BE2C (cell line): ENCODE results near the gene FRK.
"Not testable (repeated sequence)": the region's sequence is repeated elsewhere in the genome, so short reads cannot be mapped to it uniquely, and the experiment has no call there.

Experiments
- DNase-seq: peaks from one replicate; pipeline ENCODE4 v3.0.0-alpha.2; 2020
- H3K27me3 ChIP-seq: fragments of 250-450 bp; sonication (Bioruptor Pico); 2 replicates; pipeline ENCODE4 v1.5.1; 2020; ENCODE audit warnings: mild to moderate bottlenecking
- H3K36me3 ChIP-seq: fragments of 250-450 bp; sonication (Bioruptor Pico); 2 replicates; pipeline ENCODE4 v1.5.1; 2020; ENCODE audit warnings: mild to moderate bottlenecking
- H3K4me1 ChIP-seq: fragments of 250-450 bp; sonication (Bioruptor Pico); 2 replicates; pipeline ENCODE4 v1.5.1; 2020
- H3K4me3 ChIP-seq: 2 replicates; pipeline ENCODE4 v1.5.1; 2011; ENCODE audit warnings: low read depth, low read length
- H3K9me3 ChIP-seq: fragments of 250-450 bp; sonication (Bioruptor Pico); 2 replicates; pipeline ENCODE4 v1.5.1; 2020
- TF ChIP-seq, protein P1 (sequence below): IDR thresholded peaks from 2 replicates; pipeline ENCODE4 v1.5.1; 2012; ENCODE audit warnings: mild to moderate bottlenecking, low read depth, low read length

Gene FRK

DNA sequence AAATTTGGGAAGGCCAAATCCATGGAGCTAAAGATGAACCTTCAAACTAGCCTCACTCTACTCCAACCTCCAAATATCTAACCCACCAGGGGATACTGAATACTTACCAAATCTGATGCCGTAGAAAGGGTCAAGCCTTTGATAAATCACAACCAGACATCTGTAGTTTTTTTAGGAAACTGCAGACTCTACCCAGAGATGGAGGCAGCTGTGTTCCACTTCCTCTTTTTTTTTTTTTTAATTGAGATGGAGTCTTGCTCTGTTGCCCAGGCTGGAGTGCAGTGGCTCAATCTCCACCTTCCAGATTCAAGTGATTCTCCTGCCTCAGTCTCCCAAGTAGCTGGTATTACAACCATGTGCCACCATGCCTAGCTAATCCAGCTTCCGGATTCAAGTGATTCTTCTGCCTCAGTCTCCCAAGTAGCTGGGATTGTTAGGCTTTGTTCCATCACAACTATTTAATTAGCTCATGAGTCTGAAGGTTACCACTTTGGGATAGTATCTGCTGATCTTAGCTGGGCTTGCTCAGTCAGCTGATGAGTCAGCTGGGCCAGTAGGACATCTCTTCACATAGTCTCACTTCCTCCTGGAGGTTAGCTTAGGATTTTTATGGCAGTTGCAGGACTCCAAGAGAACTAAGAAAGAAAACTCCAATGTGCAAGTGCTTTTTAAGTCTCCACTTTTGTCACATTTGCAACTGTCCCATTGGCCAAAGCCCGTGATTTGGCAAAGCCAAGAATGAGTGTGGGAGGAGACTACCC lies 13.3 kb downstream of the FRK start:
- no peaks in the 10 kb centered on the region for H3K36me3 ChIP-seq
- TF ChIP-seq, protein P1, sequence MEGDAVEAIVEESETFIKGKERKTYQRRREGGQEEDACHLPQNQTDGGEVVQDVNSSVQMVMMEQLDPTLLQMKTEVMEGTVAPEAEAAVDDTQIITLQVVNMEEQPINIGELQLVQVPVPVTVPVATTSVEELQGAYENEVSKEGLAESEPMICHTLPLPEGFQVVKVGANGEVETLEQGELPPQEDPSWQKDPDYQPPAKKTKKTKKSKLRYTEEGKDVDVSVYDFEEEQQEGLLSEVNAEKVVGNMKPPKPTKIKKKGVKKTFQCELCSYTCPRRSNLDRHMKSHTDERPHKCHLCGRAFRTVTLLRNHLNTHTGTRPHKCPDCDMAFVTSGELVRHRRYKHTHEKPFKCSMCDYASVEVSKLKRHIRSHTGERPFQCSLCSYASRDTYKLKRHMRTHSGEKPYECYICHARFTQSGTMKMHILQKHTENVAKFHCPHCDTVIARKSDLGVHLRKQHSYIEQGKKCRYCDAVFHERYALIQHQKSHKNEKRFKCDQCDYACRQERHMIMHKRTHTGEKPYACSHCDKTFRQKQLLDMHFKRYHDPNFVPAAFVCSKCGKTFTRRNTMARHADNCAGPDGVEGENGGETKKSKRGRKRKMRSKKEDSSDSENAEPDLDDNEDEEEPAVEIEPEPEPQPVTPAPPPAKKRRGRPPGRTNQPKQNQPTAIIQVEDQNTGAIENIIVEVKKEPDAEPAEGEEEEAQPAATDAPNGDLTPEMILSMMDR = no peak
- H3K4me3 ChIP-seq = no peak overlapping the region
- DNase-seq = no peak
- H3K9me3 ChIP-seq = no peaks in the 10 kb centered on the region
- H3K27me3 ChIP-seq = no peaks in the 10 kb centered on the region
- no peaks in the 10 kb centered on the region for H3K4me1 ChIP-seq

DNA sequence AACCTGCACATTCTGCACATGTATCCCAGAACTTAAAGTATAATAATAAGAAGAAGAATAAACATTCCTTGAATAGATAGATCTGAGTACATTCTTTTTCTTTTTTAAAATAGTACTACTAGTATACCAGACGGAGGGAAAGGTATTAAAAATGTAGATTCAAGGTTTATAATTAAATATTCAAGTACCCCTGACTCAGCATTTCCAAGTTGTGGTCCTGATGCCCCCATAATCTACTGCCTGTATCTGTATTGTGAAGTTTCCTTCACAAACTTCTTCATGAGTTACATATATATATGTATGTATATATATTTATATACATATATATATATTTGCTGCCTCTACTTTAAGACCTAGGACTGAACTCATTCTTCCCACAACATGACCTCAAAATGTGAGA lies 14.0 kb downstream of the FRK start:
- TF ChIP-seq, protein P1 = no peak
- Histone ChIP-seq H3K4me3 (no peak overlapping the region), H3K9me3 (no peaks in the 10 kb centered on the region), H3K36me3 (no peaks in the 10 kb centered on the region), H3K27me3 (no peaks in the 10 kb centered on the region), H3K4me1 (no peaks in the 10 kb centered on the region)
- no peak for DNase-seq

DNA sequence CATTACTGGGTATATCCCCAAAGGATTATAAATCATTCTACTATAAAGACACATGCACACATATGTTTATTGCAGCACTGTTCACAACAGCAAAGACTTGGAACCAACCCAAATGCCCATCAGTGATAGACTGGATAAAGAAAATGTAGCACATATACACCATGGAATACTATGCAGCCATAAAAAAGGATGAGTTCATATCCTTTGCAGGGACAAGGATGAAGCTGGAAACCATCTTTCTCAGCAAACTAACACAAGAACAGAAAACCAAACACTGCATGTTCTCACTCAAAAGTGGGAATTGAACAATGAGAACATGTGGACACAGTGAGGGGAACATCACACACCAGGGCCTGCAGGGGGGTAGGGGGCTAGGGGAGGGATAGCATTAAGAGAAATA lies 14.4 kb downstream of the FRK start:
- not testable (repeated sequence) for H3K27me3 ChIP-seq, H3K4me3 ChIP-seq, H3K4me1 ChIP-seq, DNase-seq, H3K9me3 ChIP-seq, H3K36me3 ChIP-seq

DNA sequence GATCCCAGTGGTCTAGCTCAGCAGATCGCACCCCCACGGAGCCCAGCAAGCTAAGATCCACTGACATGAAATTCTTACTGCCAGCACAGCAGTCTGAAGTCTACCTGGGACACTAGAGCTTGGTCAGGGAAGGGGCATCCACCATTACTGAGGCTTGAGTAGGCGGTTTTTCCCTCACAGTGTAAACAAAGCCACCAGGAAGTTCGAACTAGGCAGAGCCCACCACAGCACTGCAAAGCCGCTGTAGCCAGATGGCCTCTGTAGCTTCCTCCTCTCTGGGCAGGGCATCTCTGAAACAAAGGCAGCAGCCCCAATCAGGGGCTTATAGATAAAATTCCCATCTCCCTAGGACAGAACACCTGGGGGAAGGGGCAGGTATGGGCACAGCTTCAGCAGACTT lies 18.8 kb downstream of the FRK start:
- Histone ChIP-seq H3K9me3 (no peaks in the 10 kb centered on the region), H3K36me3 (no peaks in the 10 kb centered on the region), H3K4me3 (no peak overlapping the region), H3K4me1 (no peaks in the 10 kb centered on the region), H3K27me3 (no peaks in the 10 kb centered on the region)
- DNase-seq = no peak
- TF ChIP-seq, protein P1 = no peak

DNA sequence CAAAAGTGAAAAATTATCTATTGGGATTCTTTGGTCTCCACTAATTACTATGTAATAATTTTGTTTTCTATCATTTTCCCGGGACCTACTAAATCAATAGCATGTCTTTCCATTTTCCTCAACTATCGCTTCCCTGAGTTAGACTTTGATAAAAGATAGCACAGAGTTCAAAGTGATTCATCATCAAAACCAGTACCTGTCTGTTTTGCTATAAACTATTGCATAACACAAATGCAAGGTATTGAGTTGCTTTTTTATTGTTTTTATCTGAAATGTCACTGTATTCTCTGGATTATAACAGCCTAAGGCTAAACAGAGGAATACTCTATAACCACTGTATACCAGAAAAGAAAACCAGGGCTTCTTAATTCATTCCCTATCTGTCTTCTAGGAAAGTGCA lies 19.7 kb downstream of the FRK start:
- TF ChIP-seq, protein P1 = no peak
- Histone ChIP-seq H3K4me3 (no peak overlapping the region), H3K27me3 (no peaks in the 10 kb centered on the region), H3K4me1 (no peaks in the 10 kb centered on the region), H3K9me3 (no peaks in the 10 kb centered on the region), H3K36me3 (no peaks in the 10 kb centered on the region)
- no peak for DNase-seq

DNA sequence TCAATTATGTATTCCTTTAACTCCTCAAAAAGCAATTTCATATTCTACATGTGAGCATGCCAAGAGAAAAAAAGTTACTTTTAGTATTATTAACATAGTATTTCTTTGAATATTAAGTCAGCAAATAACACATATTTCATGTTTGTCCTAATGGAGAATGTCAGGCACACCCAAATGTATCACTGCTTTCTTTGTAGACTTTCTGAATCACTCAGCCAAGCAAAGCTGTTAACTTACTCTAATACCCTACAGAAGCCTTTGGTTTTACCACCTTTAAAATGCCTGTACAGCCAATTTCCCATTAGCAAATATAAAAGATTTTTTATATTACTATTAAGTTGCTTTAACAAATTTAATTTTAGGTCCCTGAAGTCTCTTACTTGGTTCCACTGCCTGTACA lies 23.8 kb downstream of the FRK start:
- TF ChIP-seq, protein P1 = no peak
- H3K36me3 ChIP-seq = no peaks in the 10 kb centered on the region

More for the DNA sequence above, 23.8 kb downstream of the FRK start:
- no peak for DNase-seq
- no peaks in the 10 kb centered on the region for H3K27me3 ChIP-seq
- no peaks in the 10 kb centered on the region for H3K9me3 ChIP-seq
- H3K4me3 ChIP-seq = no peak overlapping the region
- no peaks in the 10 kb centered on the region for H3K4me1 ChIP-seq
